ENCODE data around the gene MLH3. TPM values are rescaled to one million over a fixed set of nuclear protein-coding genes. Genes with fewer than 3 reads are reported as not detected.
"Not testable (repeated sequence)": the region's sequence is repeated elsewhere in the genome, so short reads cannot be mapped to it uniquely, and the experiment has no call there.

Gene MLH3
- polyA plus RNA-seq, 1 donor (not counting 4 experiments of a cell fraction or from before 2014, with no cell fraction given), result 13.0 TPM

- dilution Hi-C loops (cut with MboI; ENCODE audit: extremely low pct_ligation_motif_present, low sequenced_read_pairs), result no loop called here
- no peaks in the 10 kb centered on the region for H3K79me2 ChIP-seq (ENCODE audit: control insufficient read depth, insufficient read depth, low read length)
- TF ChIP-seq, protein P1, sequence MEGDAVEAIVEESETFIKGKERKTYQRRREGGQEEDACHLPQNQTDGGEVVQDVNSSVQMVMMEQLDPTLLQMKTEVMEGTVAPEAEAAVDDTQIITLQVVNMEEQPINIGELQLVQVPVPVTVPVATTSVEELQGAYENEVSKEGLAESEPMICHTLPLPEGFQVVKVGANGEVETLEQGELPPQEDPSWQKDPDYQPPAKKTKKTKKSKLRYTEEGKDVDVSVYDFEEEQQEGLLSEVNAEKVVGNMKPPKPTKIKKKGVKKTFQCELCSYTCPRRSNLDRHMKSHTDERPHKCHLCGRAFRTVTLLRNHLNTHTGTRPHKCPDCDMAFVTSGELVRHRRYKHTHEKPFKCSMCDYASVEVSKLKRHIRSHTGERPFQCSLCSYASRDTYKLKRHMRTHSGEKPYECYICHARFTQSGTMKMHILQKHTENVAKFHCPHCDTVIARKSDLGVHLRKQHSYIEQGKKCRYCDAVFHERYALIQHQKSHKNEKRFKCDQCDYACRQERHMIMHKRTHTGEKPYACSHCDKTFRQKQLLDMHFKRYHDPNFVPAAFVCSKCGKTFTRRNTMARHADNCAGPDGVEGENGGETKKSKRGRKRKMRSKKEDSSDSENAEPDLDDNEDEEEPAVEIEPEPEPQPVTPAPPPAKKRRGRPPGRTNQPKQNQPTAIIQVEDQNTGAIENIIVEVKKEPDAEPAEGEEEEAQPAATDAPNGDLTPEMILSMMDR (optimal IDR thresholded peaks at IDR 0.05 in 1 of 3, IDR thresholded peaks at IDR 0.05 in 1 of 3, conservative IDR thresholded peaks at IDR 0.05 in 1 of 3; ENCODE audit: extremely low read depth in 1 of 3, insufficient read depth in 2 of 3, low read length in 3 of 3), result no peak
- TF ChIP-seq EZH2 (IDR thresholded peaks at IDR 0.05; ENCODE audit: low read length), result no peak
- DNase-seq (ENCODE audit: low read depth, low spot score) (no peak), FAIRE-seq (no peak)
- peak overlapping the region; percentile 80 for H3K27ac ChIP-seq (ENCODE audit: control insufficient read depth, insufficient read depth, low read length)
- peaks cover 22% of the 10 kb centered on the region for H3K4me1 ChIP-seq (ENCODE audit: control insufficient read depth, extremely low read depth, insufficient read depth, low read length)
- no peaks in the 10 kb centered on the region for H3K9me3 ChIP-seq (ENCODE audit: control insufficient read depth, low read depth, low read length)
- no peaks in the 10 kb centered on the region for H3K27me3 ChIP-seq (ENCODE audit: control insufficient read depth, extremely low read depth, insufficient read depth, low read length)
- H3K9ac ChIP-seq (ENCODE audit: control insufficient read depth, extremely low read depth, insufficient read depth, low read length), result peak overlapping the region; percentile 81
- no peaks in the 10 kb centered on the region for H3K36me3 ChIP-seq (ENCODE audit: control insufficient read depth in 2 of 2, extremely low read depth in 1 of 2, insufficient read depth in 2 of 2, low read length in 2 of 2)
- H3K9me1 ChIP-seq (ENCODE audit: control insufficient read depth, extremely low read depth, insufficient read depth, low read length), result no peaks in the 10 kb centered on the region
- H4K20me1 ChIP-seq (ENCODE audit: control insufficient read depth, extremely low read depth, insufficient read depth, low read length), result no peaks in the 10 kb centered on the region
- H3K4me3 ChIP-seq (ENCODE audit: control insufficient read depth in 2 of 3, extremely low read depth in 1 of 3, insufficient read depth in 2 of 3, low read depth in 1 of 3, low read length in 3 of 3), result peak overlapping the region; percentile 38 to 80 (median 59)
- H3K4me2 ChIP-seq (ENCODE audit: control insufficient read depth, extremely low read depth, insufficient read depth, low read depth, low read length), result peak overlapping the region; percentile 99
- H2AFZ ChIP-seq (ENCODE audit: control insufficient read depth, low read length), result peak overlapping the region; percentile 84
Measured at GRCh38 chr14:75068294-75069120, 17.2 kb upstream of the MLH3 start.

- dilution Hi-C loops (cut with MboI; ENCODE audit: extremely low pct_ligation_motif_present, low sequenced_read_pairs); H4K20me1 ChIP-seq (ENCODE audit: control insufficient read depth, extremely low read depth, insufficient read depth, low read length); H3K9me3 ChIP-seq (ENCODE audit: control insufficient read depth, low read depth, low read length); H3K36me3 ChIP-seq (ENCODE audit: control insufficient read depth in 2 of 2, extremely low read depth in 1 of 2, insufficient read depth in 2 of 2, low read length in 2 of 2); H2AFZ ChIP-seq (ENCODE audit: control insufficient read depth, low read length); H3K4me3 ChIP-seq (ENCODE audit: control insufficient read depth in 2 of 3, extremely low read depth in 1 of 3, insufficient read depth in 2 of 3, low read depth in 1 of 3, low read length in 3 of 3); DNase-seq (ENCODE audit: low read depth, low spot score); H3K9ac ChIP-seq (ENCODE audit: control insufficient read depth, extremely low read depth, insufficient read depth, low read length); H3K4me2 ChIP-seq (ENCODE audit: control insufficient read depth, extremely low read depth, insufficient read depth, low read depth, low read length); H3K27me3 ChIP-seq (ENCODE audit: control insufficient read depth, extremely low read depth, insufficient read depth, low read length); FAIRE-seq; H3K79me2 ChIP-seq (ENCODE audit: control insufficient read depth, insufficient read depth, low read length); H3K9me1 ChIP-seq (ENCODE audit: control insufficient read depth, extremely low read depth, insufficient read depth, low read length); H3K27ac ChIP-seq (ENCODE audit: control insufficient read depth, insufficient read depth, low read length): not testable (repeated sequence)
- peaks cover 29% of the 10 kb centered on the region for H3K4me1 ChIP-seq (ENCODE audit: control insufficient read depth, extremely low read depth, insufficient read depth, low read length)
Measured at GRCh38 chr14:75067765-75068164, 16.5 kb upstream of the MLH3 start.

Measured in keratinocyte (primary cell).